D721Med (cell line): Measurements from ENCODE around the gene SGK2.

Experiments
- DNase-seq: peaks from one replicate; pipeline ENCODE4 v3.0.0; 2011; ENCODE audit warnings: low spot score; ENCODE audit not compliant: insufficient read length
- FAIRE-seq: peaks from 2 replicates; lab custom pipeline; 2011; peaks lifted over from hg19 to GRCh38; lab: Jason Lieb, UNC
- TF ChIP-seq, protein P1 (sequence below): IDR thresholded peaks from 2 replicates; pipeline ENCODE4 v1.5.1; 2012; ENCODE audit warnings: mild to moderate bottlenecking, control low read depth; ENCODE audit not compliant: insufficient read depth; ENCODE audit errors: missing control alignments

The SGK2 gene

DNA sequence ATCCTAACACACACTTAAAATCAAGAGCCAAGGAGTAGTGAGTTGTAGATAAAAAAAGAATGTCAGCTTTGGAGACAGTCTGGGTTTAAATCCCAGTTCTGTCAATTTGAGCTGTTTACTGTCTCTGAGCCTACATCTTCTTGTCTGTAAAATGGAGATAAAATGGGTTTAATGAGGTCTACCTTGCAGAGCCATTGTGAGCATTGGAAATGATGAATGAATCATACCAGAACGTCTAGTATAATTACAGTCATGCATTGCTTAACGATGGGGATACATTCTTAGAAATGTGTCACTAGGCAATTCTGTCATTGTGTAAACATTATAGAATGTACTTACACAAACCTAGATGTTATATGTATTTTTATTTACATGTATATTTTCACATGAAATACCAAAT, 17.6 kb upstream of the SGK2 start:
- FAIRE-seq, result no peak
- no peak for DNase-seq
- TF ChIP-seq, protein P1, sequence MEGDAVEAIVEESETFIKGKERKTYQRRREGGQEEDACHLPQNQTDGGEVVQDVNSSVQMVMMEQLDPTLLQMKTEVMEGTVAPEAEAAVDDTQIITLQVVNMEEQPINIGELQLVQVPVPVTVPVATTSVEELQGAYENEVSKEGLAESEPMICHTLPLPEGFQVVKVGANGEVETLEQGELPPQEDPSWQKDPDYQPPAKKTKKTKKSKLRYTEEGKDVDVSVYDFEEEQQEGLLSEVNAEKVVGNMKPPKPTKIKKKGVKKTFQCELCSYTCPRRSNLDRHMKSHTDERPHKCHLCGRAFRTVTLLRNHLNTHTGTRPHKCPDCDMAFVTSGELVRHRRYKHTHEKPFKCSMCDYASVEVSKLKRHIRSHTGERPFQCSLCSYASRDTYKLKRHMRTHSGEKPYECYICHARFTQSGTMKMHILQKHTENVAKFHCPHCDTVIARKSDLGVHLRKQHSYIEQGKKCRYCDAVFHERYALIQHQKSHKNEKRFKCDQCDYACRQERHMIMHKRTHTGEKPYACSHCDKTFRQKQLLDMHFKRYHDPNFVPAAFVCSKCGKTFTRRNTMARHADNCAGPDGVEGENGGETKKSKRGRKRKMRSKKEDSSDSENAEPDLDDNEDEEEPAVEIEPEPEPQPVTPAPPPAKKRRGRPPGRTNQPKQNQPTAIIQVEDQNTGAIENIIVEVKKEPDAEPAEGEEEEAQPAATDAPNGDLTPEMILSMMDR, result no peak

DNA sequence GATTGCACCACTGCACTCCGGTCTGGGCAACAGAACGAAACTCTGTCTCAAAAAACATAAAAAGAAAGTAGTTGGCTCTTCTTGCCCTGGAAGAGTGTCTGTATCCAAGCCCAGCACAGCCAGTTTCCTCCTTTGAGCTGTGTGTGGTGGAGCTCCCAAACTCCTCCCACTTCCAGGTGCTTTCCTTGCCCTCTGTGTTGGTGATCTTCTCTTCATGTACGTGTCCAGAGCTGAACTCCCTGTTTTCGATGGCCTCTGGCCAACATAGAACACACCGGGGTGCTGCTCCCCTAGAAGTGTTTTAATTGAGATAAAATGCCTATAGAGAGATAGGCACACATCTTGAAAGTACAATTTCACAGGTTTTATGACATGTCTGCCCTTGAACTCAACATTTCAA, 16.7 kb upstream of the SGK2 start:
- TF ChIP-seq, protein P1, result no peak
- FAIRE-seq (no peak), DNase-seq (no peak)

DNA sequence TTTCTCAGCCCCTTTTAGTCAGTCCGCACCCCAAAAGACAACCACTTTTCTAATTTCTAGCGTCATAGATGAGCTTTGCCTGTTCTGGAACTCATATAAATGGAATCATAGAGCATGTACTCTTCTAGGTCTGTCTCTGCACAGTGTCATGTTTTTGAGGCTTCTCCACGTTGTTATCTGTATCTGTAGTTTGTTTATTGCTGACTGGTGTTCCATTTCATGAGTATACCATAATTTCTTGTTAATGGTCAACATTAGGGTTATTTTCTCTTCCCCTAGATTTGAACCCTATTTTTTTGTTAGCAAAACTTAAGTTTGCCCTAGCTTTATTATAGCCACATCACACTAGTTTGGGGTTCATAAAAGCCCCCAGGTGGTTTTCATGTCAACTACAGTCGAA, 16.2 kb upstream of the SGK2 start:
- DNase-seq (no peak), FAIRE-seq (no peak)
- TF ChIP-seq, protein P1, result no peak

DNA sequence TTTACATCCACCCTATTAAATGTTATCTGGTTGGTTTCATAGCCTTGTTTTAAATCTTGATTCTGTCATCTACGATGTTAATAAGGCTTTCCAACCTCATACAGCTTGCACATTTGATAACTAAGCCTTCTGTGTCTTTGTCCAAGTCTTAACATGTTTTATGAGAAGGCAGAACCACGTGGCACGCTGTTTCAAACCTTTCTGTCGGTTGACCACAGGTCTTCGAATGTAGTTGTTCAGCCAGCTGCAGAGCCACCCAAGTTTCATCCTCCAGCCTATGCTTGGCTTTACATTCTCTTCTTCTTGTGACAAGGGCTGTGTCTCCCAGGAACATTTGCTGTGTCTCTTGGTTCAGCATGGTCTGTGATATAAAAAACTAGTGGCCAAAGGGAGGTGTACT, 15.7 kb upstream of the SGK2 start:
- FAIRE-seq, result no peak
- no peak for DNase-seq
- TF ChIP-seq, protein P1, result no peak

DNA sequence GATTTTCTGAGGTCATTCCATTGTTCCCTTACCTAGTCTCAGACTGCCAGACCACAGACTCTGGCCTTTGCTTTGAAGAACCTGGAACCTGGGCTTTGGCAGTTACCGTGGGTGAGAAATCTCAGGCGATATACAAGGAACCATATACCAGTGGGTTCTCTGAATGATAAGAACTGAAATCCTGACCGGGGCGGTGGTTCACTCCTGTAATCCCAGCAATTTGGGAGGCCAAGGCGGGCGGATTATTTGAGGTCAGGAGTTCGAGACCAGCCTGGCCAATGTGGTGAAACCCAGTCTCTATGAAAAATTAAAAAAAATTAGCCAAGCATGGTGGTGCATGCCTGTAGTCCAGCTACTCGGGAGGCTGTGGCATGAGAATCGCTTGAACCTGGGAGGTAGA, 14.3 kb upstream of the SGK2 start:
- TF ChIP-seq, protein P1, result no peak
- FAIRE-seq, result no peak

DNA sequence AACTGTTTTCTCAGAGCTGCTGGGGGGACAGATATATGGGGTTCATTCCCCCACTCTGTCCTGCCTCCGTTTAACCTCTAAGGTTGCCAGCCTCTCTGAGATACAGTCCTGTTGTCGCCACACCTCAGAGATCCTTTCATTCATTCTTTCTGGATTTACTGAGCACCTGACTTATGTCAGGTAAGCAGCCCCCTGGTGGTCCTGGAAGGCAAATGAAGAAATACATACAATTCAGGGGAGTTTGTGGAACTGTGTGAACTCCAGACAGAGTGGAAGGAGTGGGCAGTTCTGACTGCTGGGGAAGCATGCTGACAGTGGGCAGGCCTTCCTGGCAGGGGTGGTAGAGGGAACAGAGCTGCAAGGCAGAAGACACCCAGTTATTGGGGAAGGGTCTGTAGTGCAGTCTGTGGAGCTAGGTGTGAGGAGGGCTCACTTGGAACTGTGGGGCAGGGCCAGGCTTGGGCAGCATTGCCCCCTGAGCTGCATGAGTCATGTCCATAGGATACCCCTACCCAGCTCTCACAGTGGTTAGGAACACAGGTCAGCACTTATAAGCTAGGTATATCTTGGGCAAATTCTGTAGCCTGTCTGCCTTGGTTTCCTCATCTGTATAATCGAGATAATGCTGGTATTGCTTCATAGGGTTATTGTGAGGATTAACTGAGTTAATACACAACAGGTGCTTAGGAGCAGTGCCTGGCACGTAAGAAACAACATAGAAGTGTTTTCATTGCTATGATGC, 12.8 kb upstream of the SGK2 start:
- FAIRE-seq, result no peak
- TF ChIP-seq, protein P1, result no peak
- no peak for DNase-seq

More for the DNA sequence above, 14.3 kb upstream of the SGK2 start:
- no peak for DNase-seq

DNA sequence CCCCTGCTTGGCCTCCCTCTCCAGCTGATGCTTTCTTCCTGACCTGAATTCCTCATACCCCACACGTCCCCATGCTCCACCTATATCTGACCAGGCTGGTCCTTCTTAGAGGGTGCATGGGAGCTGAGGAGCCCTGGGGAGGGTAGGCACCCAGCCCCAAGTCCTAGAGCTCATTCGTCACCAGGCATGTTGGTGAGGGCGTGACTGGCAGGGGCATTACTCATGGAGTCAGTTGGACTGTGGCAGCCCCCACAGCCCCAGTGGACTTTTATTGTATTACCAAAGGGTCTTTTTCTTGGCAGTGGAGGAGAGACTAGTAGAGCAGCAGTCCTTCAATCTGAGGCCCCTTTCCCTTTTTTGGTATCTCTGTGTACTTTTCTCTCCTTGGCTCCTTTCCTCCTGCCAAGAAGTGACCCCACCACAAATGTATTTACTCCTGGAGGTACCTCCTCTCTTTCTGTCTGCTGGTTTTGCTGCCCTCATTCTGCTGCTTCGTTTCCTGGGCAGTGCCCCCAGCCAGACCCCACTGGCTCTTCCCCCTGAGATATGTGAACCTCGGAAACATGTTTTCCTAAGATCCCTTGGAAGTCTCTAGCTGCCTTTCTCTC, 10.4 kb upstream of the SGK2 start:
- FAIRE-seq (no peak), DNase-seq (no peak)
- TF ChIP-seq, protein P1, result no peak
